ENCODE data around the gene BCL2. TPM values are rescaled to one million over a fixed set of nuclear protein-coding genes. Genes with fewer than 3 reads are reported as not detected.
A peak's percentile ranks its signal among the peaks of the same experiment; 100 is the strongest.

Gene BCL2
- total RNA-seq, 1 experiment from 2014 or later: 1.3 TPM

DNA sequence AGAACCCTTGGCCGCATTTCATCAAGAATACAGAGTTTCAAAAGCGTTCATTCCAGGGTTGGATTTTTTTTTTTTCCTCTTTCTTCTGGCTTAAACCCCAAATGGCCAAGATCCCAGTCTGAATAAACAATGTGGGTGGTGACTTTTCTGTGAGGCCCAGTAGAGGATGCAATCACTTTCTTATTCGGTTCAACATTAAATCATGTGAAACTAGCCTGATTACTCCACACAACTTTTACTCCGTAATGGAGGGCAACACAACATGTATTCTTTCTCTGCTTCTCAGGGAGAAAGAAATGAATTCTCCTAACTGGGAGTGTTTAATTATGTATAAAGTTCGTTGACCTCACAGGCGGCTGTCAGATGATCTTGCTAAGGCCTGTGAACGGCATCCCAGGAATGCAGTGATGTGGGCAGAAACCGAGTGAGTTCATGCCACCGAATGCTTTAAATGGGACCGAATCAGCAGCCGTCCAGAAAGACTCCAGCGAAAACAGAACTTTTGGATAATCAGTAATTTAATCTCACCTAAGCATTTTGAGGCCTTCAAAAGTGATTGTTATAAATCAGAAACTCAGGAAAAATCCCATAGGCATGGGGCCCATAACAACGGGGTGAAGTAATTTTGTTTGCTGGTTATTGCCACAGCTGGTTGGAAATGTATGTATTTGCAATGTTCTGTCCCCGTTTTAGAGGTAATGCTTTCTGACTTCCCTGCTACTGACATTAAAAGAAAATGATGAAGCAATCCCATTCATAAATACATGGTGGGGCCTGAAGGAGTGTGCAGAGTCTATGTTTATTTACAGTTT lies 81.5 kb downstream of the BCL2 start:
- Histone ChIP-seq H2BK20ac (ENCODE audit: low read depth, low read length, poor library complexity, severe bottlenecking) (no peak overlapping the region), H3K27ac (ENCODE audit: insufficient read length, low read depth, low read length) (no peak overlapping the region), H2BK5ac (ENCODE audit: insufficient read length, low read length) (no peak overlapping the region), H4K91ac (ENCODE audit: insufficient read length, low read depth, low read length) (no peak overlapping the region), H3K4ac (ENCODE audit: low read depth, low read length) (no peak overlapping the region), H3K9me3 (ENCODE audit: control insufficient read depth, low read depth, low read length) (no peaks in the 10 kb centered on the region), H2AK5ac (ENCODE audit: insufficient read length, low read length) (no peak overlapping the region), H3K23me2 (ENCODE audit: insufficient read length, low read depth, low read length, poor library complexity, severe bottlenecking) (no peaks in the 10 kb centered on the region), H3K9ac (ENCODE audit: extremely low read depth, insufficient read length, low read length) (no peak overlapping the region), H2BK12ac (ENCODE audit: insufficient read length, low read depth, low read length) (no peak overlapping the region), H3K79me2 (ENCODE audit: insufficient read depth, low read length) (no peaks in the 10 kb centered on the region), H2AFZ (ENCODE audit: low read length) (no peak overlapping the region), H3K18ac (ENCODE audit: insufficient read length, low read depth, low read length) (no peak overlapping the region), H4K5ac (ENCODE audit: insufficient read length, low read depth, low read length) (no peak overlapping the region), H3K4me1 (ENCODE audit: insufficient read depth, low read length) (no peaks in the 10 kb centered on the region; the same call in 1 of the 2 replicates), H3K4me2 (ENCODE audit: insufficient read depth, insufficient read length, low read length) (no peak overlapping the region), H3K79me1 (ENCODE audit: insufficient read depth, low read depth, low read length, poor library complexity, severe bottlenecking) (no peaks in the 10 kb centered on the region), H4K8ac (replicated peaks; ENCODE audit: insufficient read length, low read depth, low read length) (no peak overlapping the region), H3K14ac (ENCODE audit: insufficient read depth, low read length) (no peak overlapping the region), H4K20me1 (ENCODE audit: control insufficient read depth, insufficient read depth, insufficient read length) (no peaks in the 10 kb centered on the region), H3K23ac (ENCODE audit: insufficient read length, low read depth, low read length) (no peak overlapping the region), H3T11ph (ENCODE audit: low read length) (no peak overlapping the region), H2BK120ac (ENCODE audit: low read depth, low read length, poor library complexity, severe bottlenecking) (no peak overlapping the region), H2BK15ac (ENCODE audit: low read depth, low read length) (no peak overlapping the region), H3K56ac (ENCODE audit: insufficient read length, low read depth, low read length) (no peak overlapping the region), H3K27me3 (ENCODE audit: insufficient read depth, low read length) (no peaks in the 10 kb centered on the region)
- peak overlapping the region in 1 of 2 experiments; percentile 19; a peak in 1 of 5 replicates for H3K4me3 Mint-ChIP-seq
- peak overlapping the region in 1 of 3 experiments; percentile 50; a peak in 1 of 7 replicates for H3K27ac Mint-ChIP-seq
- peaks cover 0 to 3% of the 10 kb centered on the region in 2 experiments; a peak in 1 of 5 replicates for H3K9me3 Mint-ChIP-seq
- peak; percentile 61 for DNase-seq
- no peaks in the 10 kb centered on the region for H3K36me3 Mint-ChIP-seq (ENCODE audit: insufficient read depth in 1 of 3, low read depth in 3 of 3)
- H3K27me3 Mint-ChIP-seq (ENCODE audit: low read depth): no peaks in the 10 kb centered on the region
- peaks cover 22 to 31% of the 10 kb centered on the region in 2 experiments for H3K4me1 Mint-ChIP-seq
- no CpG with 5 or more reads among the region's 14 CpGs for WGBS (ENCODE audit: extremely low coverage, insufficient read length, low lambda C conversion rate)
- TF ChIP-seq, protein P1, sequence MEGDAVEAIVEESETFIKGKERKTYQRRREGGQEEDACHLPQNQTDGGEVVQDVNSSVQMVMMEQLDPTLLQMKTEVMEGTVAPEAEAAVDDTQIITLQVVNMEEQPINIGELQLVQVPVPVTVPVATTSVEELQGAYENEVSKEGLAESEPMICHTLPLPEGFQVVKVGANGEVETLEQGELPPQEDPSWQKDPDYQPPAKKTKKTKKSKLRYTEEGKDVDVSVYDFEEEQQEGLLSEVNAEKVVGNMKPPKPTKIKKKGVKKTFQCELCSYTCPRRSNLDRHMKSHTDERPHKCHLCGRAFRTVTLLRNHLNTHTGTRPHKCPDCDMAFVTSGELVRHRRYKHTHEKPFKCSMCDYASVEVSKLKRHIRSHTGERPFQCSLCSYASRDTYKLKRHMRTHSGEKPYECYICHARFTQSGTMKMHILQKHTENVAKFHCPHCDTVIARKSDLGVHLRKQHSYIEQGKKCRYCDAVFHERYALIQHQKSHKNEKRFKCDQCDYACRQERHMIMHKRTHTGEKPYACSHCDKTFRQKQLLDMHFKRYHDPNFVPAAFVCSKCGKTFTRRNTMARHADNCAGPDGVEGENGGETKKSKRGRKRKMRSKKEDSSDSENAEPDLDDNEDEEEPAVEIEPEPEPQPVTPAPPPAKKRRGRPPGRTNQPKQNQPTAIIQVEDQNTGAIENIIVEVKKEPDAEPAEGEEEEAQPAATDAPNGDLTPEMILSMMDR (conservative IDR thresholded peaks at IDR 0.05): no peak

Data from H9 (cell line).